ENCODE measurements around the gene NKD2.

GRCh38 chr5:1015507-1015906, 6.9 kb downstream of the NKD2 start:
- TF ChIP-seq CTCF (IDR thresholded peaks at IDR 0.05): no peak
- no peak for TF ChIP-seq POLR2A (IDR thresholded peaks at IDR 0.05)

All from adrenal gland (tissue), 5 donors.